Peyer's patch (tissue), 4 donors: ENCODE measurements around the gene ZDHHC11.

Experiments used
- POLR2A ChIP-seq, 2 donors: fragments of 450-650 bp; IDR thresholded peaks; one replicate each; pipeline ENCODE4 v1.5.1; 2017; ENCODE audit warnings: antibody characterized with exemption in 2 of 2, mild to moderate bottlenecking in 2 of 2, moderate library complexity in 2 of 2
- TF ChIP-seq, protein P1 (sequence below), 6 experiments: fragments of 450-650 bp in 4 of 6; fragments of 200-600 bp in 2 of 6; sonication (generic) in 1 of 6; IDR thresholded peaks; one replicate each; pipeline ENCODE4 v1.5.1; 2017 to 2019; ENCODE audit warnings: antibody characterized with exemption in 6 of 6, mild to moderate bottlenecking in 3 of 6, moderate library complexity in 1 of 6

DNA sequence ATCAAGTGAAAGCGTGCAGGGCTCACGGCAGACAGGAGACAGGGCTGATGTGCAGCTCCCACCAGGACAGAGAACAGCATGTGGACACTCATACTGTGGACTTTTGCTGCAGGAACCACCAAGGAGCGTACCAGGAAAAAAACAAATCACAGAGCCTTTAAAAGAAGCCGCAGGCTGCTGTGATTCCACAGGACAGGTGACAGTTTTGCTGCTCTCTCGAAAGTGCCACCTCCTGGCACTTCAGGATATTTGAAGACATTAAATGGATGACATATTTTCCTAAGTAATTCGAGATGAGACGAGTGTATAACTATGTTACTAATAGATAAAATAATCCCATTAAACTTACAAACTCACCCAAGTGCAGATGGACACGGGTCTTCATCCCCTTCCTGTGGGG is 29.3 kb downstream of the ZDHHC11 start:
- TF ChIP-seq, protein P1, sequence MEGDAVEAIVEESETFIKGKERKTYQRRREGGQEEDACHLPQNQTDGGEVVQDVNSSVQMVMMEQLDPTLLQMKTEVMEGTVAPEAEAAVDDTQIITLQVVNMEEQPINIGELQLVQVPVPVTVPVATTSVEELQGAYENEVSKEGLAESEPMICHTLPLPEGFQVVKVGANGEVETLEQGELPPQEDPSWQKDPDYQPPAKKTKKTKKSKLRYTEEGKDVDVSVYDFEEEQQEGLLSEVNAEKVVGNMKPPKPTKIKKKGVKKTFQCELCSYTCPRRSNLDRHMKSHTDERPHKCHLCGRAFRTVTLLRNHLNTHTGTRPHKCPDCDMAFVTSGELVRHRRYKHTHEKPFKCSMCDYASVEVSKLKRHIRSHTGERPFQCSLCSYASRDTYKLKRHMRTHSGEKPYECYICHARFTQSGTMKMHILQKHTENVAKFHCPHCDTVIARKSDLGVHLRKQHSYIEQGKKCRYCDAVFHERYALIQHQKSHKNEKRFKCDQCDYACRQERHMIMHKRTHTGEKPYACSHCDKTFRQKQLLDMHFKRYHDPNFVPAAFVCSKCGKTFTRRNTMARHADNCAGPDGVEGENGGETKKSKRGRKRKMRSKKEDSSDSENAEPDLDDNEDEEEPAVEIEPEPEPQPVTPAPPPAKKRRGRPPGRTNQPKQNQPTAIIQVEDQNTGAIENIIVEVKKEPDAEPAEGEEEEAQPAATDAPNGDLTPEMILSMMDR (IDR thresholded peaks at IDR 0.05) = peak in 3 of 6 experiments; percentile 22 to 45 (median 37)
- no peak for TF ChIP-seq POLR2A (IDR thresholded peaks at IDR 0.05)
